ENCODE data around the gene SARDH.
A peak's percentile ranks its signal among the peaks of the same experiment; 100 is the strongest.

SARDH gene

GRCh38 chr9:133712221-133713100, 25.7 kb downstream of the SARDH start:
- no peak for DNase-seq

GRCh38 chr9:133711428-133712220, 26.5 kb downstream of the SARDH start:
- no peak for DNase-seq

DNA sequence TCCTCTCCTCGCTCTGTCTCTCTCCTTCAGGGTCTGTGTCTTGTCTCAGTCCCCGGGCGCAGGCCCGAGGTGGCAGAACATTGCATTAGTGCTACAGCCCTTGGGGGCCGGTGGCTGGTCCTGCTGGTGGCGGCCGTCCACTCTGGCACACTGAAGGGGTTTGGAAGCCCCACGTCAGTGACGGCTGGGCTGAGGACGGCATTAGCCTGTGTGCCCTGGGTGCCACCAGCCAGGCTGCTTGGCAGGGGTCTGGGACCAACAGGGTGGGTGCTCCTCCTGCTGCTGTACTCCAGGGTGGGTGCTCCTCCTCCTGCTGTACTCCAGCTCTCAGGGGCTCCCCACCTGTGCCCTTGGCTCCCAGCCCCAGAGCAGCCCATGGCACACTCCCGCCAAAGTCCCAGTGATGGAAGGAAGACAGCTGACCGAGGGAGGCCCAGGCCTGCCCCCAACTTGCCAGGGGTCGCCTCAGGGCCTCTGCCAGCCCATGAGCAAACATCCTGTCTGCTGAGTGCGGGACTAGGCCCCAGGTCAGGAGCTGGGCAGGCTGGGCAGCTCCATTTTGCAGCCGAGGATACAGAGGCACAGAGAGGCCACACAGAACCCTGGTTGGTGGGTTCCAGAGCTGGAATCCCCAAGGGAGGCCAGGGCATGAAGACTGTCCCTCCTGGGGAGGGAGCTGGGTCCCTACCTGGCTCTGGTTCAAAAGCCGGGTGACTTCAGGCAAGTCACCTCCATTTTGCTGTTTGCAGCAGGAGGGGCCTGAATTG, 27.3 kb downstream of the SARDH start:
- DNase-seq, result no peak

DNA sequence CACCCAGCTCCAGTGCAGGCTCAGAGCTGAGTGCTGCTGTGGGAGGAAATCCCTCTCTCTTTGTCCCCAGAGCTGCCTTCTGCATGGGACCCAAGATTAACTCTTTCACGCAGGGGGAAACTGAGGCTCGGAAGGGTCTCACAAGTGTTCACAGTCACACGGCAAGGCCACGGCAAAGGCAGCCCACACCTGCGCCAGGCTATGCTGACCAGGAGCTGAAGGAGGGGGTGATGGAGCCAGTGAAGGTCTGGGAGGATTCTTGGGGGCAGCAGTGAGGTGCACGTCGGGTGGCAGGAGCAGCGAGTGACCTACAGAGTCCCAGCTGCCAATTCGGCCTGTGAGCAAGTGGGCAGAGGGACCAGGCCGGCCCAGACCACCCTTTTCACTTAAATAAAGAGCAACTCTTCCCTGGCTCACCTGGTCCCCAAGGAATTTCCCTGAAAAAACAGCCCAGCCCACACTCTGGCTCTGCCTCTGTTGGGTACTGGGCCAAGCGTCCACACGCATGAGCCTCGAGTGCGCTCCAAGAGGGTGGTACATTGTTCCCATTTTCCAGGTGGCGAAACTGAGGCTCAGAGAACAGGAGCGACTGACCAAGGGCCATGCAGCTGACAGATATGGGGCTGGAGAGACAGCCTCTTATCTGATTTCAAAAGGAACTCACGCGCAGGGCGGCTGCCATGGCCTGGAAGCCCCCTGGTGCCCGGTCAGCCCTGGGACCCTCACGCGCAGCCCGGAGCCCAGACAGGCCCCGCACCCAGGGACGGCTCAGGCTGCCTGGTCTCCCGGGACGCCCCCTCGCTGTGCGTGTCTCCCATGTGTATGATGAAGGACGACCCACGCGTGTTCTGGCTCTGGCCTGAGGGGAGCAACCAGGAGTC, 28.2 kb downstream of the SARDH start:
- no peak for DNase-seq

- DNase-seq, result no peak
Observed at GRCh38 chr9:133709015-133709611, 29.0 kb downstream of the SARDH start.

DNA sequence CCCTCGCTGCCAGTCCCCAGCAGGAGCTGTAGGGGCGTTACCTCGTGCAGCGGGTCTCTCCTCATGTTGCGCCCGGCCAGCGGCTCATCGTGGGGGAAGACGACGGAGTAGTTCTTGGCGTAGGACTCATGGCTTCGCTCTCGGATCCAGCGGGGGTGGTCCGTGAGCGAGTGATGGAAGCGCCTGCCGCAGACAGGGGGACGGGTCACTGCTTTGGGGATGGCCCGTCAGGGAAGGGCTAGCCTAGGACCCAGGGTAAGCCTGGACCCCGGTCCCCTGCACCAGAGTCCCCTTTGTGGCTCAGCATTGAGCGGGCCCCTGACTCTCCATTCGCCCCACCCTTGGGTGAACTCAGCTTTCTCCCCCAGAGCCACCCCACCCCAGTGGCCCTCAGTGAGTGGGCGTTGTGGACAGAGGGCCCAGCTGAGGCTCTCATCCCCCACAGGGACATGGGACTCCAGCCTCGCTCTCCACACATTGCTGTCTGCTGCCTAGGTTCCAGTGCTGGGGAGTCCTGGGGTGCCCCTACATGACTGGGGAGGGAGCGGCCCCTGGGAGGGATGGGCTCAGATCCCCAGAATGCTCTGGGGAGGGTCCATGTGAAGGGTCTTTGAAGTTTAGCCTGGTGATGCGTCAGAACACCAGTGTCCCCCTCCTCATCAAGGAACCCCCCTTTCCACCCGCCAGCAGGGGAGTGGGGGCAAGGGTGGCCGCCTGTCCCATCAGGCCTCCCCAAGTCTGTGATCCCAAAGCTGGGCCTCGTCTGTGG, 29.7 kb downstream of the SARDH start:
- DNase-seq, result no peak

- DNase-seq, result no peak
Observed at GRCh38 chr9:133707763-133708245, 30.3 kb downstream of the SARDH start.

- no peak for DNase-seq
Observed at GRCh38 chr9:133707065-133707762, 30.9 kb downstream of the SARDH start.

DNA sequence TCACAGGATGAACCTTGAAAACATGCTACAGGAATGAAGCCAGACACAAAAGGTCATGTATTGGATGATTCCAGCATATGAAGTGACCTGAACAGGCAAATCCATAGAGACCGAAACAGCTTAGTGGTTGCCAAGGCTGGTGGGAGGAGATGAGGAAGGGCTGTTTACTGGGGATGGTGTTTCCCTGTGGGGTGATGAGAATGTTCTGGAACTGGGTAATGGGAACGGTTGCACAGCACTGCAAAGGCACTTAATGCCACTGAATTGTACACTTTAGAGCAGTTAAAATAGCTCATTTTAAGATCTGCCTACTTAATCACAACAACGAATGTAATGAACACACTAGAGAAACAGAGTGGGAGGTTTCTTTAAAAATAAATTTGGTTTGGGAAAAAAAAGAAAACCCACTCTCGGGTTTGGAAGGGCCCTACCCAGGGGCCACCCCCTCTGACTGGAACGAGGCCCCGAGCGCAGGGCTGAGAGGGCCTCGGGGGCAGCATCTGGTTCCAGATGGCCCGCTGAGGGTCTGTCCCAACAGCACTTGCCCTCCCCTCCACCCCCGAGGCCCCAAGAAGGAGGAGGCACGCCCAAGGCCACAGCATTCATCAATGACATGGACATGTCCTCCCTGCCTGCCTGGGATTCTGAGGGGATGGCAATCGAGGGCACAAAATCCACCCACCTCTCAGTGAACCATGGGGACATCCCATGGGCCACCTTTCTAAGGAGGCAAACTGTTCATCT, 31.7 kb downstream of the SARDH start:
- DNase-seq, result no peak

DNA sequence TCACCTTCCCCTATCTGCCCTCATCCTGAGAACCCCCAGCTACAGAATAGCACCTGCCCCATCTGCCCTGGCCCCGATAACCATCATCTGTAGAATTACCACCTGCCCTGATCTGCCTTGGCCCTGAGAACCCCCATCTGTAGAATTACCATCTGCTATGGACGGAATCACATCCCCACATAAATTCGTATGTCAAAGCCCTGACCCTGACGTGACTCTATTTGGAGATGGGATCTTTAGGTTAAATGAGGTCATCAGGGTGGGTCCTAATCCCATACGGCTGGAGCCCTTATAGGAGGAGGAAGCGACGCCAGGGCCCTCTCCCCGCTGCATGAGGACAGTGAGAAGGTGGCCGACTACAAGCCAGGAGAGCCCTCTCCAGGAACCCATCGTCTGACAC, 32.6 kb downstream of the SARDH start:
- DNase-seq, result no peak

- DNase-seq, result no peak
Observed at GRCh38 chr9:133704711-133705181, 33.4 kb downstream of the SARDH start.

GRCh38 chr9:133703591-133704399, 34.4 kb downstream of the SARDH start:
- peak; percentile 91 for DNase-seq

DNA sequence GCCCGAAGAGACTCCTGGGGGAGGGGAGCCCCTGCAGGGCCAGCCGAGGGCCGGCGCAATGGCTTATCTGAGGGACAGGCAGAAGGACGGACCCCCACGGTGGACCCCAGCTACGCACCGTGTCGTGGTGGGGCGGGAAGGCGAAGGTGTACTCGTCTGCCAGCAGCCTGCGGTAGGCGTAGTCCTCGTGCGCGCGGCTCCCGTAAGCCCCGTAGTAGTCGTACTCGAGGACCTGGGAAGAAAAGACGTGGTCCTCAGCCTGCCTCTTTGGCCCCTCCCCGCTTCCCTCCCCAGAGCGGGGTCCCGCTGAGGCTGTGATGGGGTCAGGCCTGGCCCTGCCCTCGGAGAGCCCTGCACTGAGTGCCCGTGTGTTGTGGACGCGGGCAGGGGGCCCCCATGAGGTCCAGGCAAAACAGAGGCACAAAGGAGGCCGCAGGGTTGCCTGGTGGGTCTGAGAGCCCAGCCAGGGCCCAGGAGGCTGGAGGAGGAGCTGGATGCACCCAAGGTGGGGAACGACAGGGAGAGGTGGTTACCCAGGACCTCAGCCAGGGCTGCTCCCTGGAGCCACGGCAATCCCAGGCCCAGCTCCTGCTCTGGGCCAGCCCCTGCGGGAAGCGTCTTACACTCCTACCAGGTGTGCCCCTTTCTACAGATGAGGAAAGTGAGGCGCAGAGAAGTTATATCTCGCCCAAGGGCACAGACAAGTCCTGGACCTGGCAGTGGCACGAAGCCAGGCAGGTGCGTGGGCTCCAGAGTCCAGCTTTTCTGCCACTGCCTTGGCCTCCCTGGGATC, 35.2 kb downstream of the SARDH start:
- DNase-seq, result peak; percentile 55

GRCh38 chr9:133701981-133702797, 36.0 kb downstream of the SARDH start:
- peak; percentile 78 for DNase-seq

DNA sequence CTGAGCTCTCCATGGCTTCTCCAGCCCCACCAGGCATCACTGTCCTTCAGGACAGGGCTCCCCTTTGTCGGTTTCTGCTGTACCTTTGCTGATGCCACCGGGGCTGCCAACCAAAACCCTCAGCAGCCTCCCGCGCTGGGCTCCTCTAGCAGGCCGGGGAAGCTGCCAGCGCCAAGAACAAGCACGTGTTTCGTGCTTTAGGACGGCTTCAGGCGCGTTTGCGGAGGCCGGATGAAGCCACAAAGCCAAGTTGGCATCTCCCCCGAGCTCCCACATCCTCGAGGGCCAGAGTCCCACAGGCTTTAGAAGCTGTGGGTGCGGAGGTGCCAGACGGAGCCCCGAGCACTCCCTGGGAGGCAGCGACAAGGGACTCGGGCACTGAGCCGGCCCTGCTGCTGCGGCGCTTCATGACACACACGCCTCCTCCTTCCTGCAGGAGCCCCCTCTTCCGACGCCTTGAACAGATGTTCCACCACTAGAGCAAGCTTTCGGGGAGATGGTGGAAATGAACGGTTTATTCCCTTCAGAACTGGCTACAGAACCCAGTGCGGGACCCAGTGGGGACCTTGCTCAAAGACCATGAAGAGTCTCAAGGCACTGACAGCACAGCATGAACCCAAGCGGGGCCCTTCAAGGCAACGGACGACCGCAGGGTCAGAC, 36.7 kb downstream of the SARDH start:
- no peak for DNase-seq

DNA sequence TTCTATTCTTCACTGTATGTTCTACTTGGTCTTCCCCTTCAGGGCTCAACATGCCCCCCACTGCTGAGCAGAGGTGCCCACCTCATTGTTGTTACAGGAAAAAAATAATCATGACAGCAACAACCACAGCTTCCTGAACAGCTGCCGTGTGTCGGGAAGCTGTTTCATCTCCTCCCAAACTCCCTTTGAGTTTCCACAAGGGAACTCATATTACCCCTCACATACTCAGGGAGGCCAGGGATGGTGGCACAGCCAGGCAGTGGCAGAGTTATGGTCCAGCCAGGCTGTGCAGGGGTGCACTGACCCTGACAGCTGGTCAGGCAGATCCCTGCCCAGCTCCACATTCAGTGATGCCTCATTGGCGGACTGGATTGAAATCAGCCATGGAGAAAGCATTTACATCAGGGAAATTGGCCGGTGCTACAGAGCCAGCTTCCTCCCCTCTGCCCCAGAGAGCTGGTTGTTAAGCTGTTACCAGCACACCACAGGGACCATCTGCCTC, 37.3 kb downstream of the SARDH start:
- DNase-seq, result no peak

Data from RPMI8226 (cell line).